A549 (cell line): ENCODE data around the gene CDC14B. TPM values are rescaled to one million over a fixed set of nuclear protein-coding genes. Genes with fewer than 3 reads are reported as not detected.

Experiments
- ATAC-seq, 2 experiments: fragments of 200-7000 bp in 1 of 2; fragments of >200 bp in 1 of 2; cut with Nextera tagmentation in 1 of 2; cut with Tn5 transposase in 1 of 2; 3 replicates each; pipeline versions ENCODE4 v1.8.0 to v1.9.1; 2018 to 2020; ENCODE audit warnings: mild to moderate bottlenecking in 1 of 2, moderate library complexity in 1 of 2
- CTCF ChIA-PET: fragments of 300-600 bp; sonication (Branson Sonifier 250); formaldehyde crosslinking; extraction: SDS; loops from one replicate; lab custom pipeline; 2021; ENCODE audit warnings: antibody characterized with exemption, inconsistent platforms; lab: Yijun Ruan, JAX
- POLR2A ChIA-PET: fragments of 350-600 bp; formaldehyde crosslinking; extraction: SDS; loops from one replicate; lab custom pipeline; 2021; ENCODE audit warnings: antibody characterized with exemption, inconsistent platforms; lab: Yijun Ruan, JAX
- DNase-seq, 2 experiments: peaks; one replicate each; pipeline versions ENCODE4 v3.0.0 to v3.0.0-alpha.2; 2011 to 2016; ENCODE audit warnings: low read depth in 1 of 2, low spot score in 1 of 2
- FAIRE-seq: peaks from 2 replicates; lab custom pipeline; 2011; peaks lifted over from hg19 to GRCh38; lab: Jason Lieb, UNC
- H3K27ac ChIP-seq, 2 experiments: fragments of >200 bp; sonication (Bioruptor Twin); formaldehyde crosslinking; 3 replicates each; pipeline ENCODE4 v1.5.1; 2016 to 2017
- H3K4me1 ChIP-seq: fragments of >200 bp; sonication (Bioruptor Twin); formaldehyde crosslinking; 3 replicates; pipeline ENCODE4 v1.6.1; 2016
- H3K4me2 ChIP-seq: fragments of >200 bp; sonication (Bioruptor Twin); formaldehyde crosslinking; 3 replicates; pipeline ENCODE4 v1.6.1; 2016
- H3K4me3 ChIP-seq: fragments of >200 bp; sonication (Bioruptor Twin); formaldehyde crosslinking; 3 replicates; pipeline ENCODE4 v1.5.1; 2016
- H3K9me3 ChIP-seq: fragments of >200 bp; sonication (Bioruptor Twin); formaldehyde crosslinking; 3 replicates; pipeline ENCODE4 v1.6.1; 2016
- BCL3 ChIP-seq: fragments of >200 bp; sonication (Bioruptor Twin); formaldehyde crosslinking; IDR thresholded peaks from 3 replicates; pipeline ENCODE4 v1.6.1; 2016
- CBX2 ChIP-seq: fragments of 200-600 bp; sonication (generic); IDR thresholded peaks from 2 replicates; pipeline ENCODE4 v1.6.1; 2016; ENCODE audit warnings: low read depth, mild to moderate bottlenecking, borderline replicate concordance
- EP300 ChIP-seq, 2 experiments: fragments of >200 bp; sonication (Bioruptor Twin); formaldehyde crosslinking; IDR thresholded peaks; 2 replicates in 1 of 2; 3 replicates in 1 of 2; pipeline ENCODE4 v1.6.1; 2016 to 2017
- FOSL2 ChIP-seq, 2 experiments: fragments of 450-650 bp in 1 of 2; fragments of >200 bp in 1 of 2; sonication (Bioruptor Twin) in 1 of 2; formaldehyde crosslinking; IDR thresholded peaks; 2 replicates each; pipeline versions ENCODE4 v1.5.0 to v1.6.1; 2016 to 2020; ENCODE audit warnings: mild to moderate bottlenecking in 1 of 2, moderate library complexity in 1 of 2
- HDAC2 ChIP-seq: fragments of 200-600 bp; sonication (generic); IDR thresholded peaks from 2 replicates; pipeline ENCODE4 v1.6.1; 2016
- HMGXB4 ChIP-seq: fragments of 250-450 bp; sonication (Bioruptor Pico); IDR thresholded peaks from 2 replicates; pipeline ENCODE4 v1.5.0; 2021; ENCODE audit warnings: mild to moderate bottlenecking, moderate library complexity, borderline replicate concordance
- HOXA7 ChIP-seq: fragments of 250-450 bp; sonication (Bioruptor Pico); IDR thresholded peaks from 2 replicates; pipeline ENCODE4 v1.5.0; 2020; ENCODE audit warnings: mild to moderate bottlenecking, moderate library complexity
- HOXB13 ChIP-seq: fragments of 250-450 bp; sonication (Bioruptor Pico); IDR thresholded peaks from 2 replicates; pipeline ENCODE4 v1.5.0; 2020; ENCODE audit warnings: low read depth, mild to moderate bottlenecking, moderate library complexity
- MAFK ChIP-seq: fragments of 450-650 bp; IDR thresholded peaks from 2 replicates; pipeline ENCODE4 v1.6.1; 2014; ENCODE audit not compliant: partially characterized antibody
- MAX ChIP-seq: IDR thresholded peaks from 2 replicates; pipeline ENCODE4 v1.6.1; 2012
- MAZ ChIP-seq: fragments of 150-350 bp; IDR thresholded peaks from 2 replicates; pipeline ENCODE4 v1.6.1; 2014; ENCODE audit warnings: antibody characterized with exemption, low read depth, low read length, borderline replicate concordance
- MYC ChIP-seq: IDR thresholded peaks from 2 replicates; pipeline ENCODE4 v1.6.1; 2012; ENCODE audit warnings: mild to moderate bottlenecking, inconsistent platforms, low read length, improper control_type of control experiment, borderline replicate concordance
- NPAS2 ChIP-seq: fragments of 250-450 bp; sonication (Bioruptor Pico); IDR thresholded peaks from 2 replicates; pipeline ENCODE4 v1.8.0; 2022; ENCODE audit warnings: mild to moderate bottlenecking, moderate library complexity, borderline replicate concordance
- NR3C1 ChIP-seq: fragments of >200 bp; sonication (Bioruptor Twin); formaldehyde crosslinking; IDR thresholded peaks from 3 replicates; pipeline ENCODE4 v1.6.1; 2017
- PBX3 ChIP-seq: IDR thresholded peaks from 2 replicates; pipeline ENCODE4 v1.6.1; 2012
- PHF8 ChIP-seq: fragments of 200-600 bp; sonication (generic); IDR thresholded peaks from 2 replicates; pipeline ENCODE4 v1.6.1; 2016; ENCODE audit warnings: low read depth, mild to moderate bottlenecking, antibody characterized with exemption, moderate library complexity, borderline replicate concordance
- TFCP2L1 ChIP-seq: fragments of 250-450 bp; sonication (Bioruptor Pico); IDR thresholded peaks from 2 replicates; pipeline ENCODE4 v1.5.0; 2021; ENCODE audit warnings: mild to moderate bottlenecking
- ZC3H11A ChIP-seq: fragments of 450-650 bp; IDR thresholded peaks from 2 replicates; pipeline ENCODE4 v1.6.1; 2014; ENCODE audit warnings: antibody characterized with exemption, mild to moderate bottlenecking
- WGBS: methylation state at CpG from one replicate; pipeline ENCODE4 v1.1.6; 2017; ENCODE audit errors: missing lambda C conversion rate; 5-methylcytosine and 5-hydroxymethylcytosine counted together
- polyA plus RNA-seq, 4 experiments: library from polyadenylated mRNA; depleted of rRNA in 3 of 4; stranded (reverse); fragments of >200 nt; fragmentation: RNase III in 1 of 4; extraction: RNeasy Plus Mini Kit Qiagen cat#74134 plus additional on column Dnase treatment in 1 of 4; gene quantifications; 2 replicates in 3 of 4; 3 replicates in 1 of 4; pipeline ENCODE4 v1.2.3, GENCODE V29; 2011 to 2017

CDC14B gene
- polyA plus RNA-seq, 2 of the 4 experiments (the other 2 are of a cell fraction): 9.9 to 17.3 TPM

- H3K9me3 ChIP-seq: no peaks in the 10 kb centered on the region
- H3K27ac ChIP-seq: no peak overlapping the region
- H3K4me1 ChIP-seq: no peaks in the 10 kb centered on the region
- no peak overlapping the region for H3K4me2 ChIP-seq
- H3K4me3 ChIP-seq: no peak overlapping the region
- no peak for ATAC-seq
- CTCF ChIA-PET: interaction anchor here (1.3 kb wide), 1 partner anchor 25 kb away, joined by 3 read pairs; no protein-coding TSS in a partner anchor
- 76% methylated on average over 4 of the region's 4 CpGs for WGBS
- POLR2A ChIA-PET: no interaction called here
- FAIRE-seq: no peak
- DNase-seq: no peak
- TF ChIP-seq MAFK (no peak), MYC (no peak), NR3C1 (no peak), MAX (no peak), CBX2 (no peak), MAZ (no peak), HOXB13 (CRISPR knock-in tag) (no peak), PBX3 (no peak), BCL3 (no peak), ZC3H11A (no peak), HOXA7 (CRISPR knock-in tag) (no peak), PHF8 (no peak), FOSL2 (IDR thresholded peaks at IDR 0.05) (no peak), FOSL2 (CRISPR knock-in tag; IDR thresholded peaks at IDR 0.05) (no peak)
Observed at GRCh38 chr9:96661711-96662110, 42.1 kb upstream of the CDC14B start.

- WGBS: 83% methylated on average over 7 of the region's 7 CpGs
- no peak for ATAC-seq
- no peak for DNase-seq
- Histone ChIP-seq H3K27ac (no peak overlapping the region), H3K9me3 (no peaks in the 10 kb centered on the region), H3K4me1 (peaks cover 2% of the 10 kb centered on the region; the same call in 1 of the 3 replicates), H3K4me2 (no peak overlapping the region), H3K4me3 (no peak overlapping the region)
- TF ChIP-seq TFCP2L1 (CRISPR knock-in tag) (no peak), NPAS2 (CRISPR knock-in tag) (no peak), FOSL2 (IDR thresholded peaks at IDR 0.05) (no peak), FOSL2 (CRISPR knock-in tag; IDR thresholded peaks at IDR 0.05) (no peak), HDAC2 (no peak), EP300 (IDR thresholded peaks at IDR 0.05) (no peak), HMGXB4 (CRISPR knock-in tag) (no peak)
- CTCF ChIA-PET: interaction anchor here (0.8 to 1.3 kb wide), 2 partner anchors 9 to 24 kb away, joined by 3 to 4 read pairs; no protein-coding TSS in a partner anchor
- no peak for FAIRE-seq
- POLR2A ChIA-PET: no interaction called here
Observed at GRCh38 chr9:96660692-96661248, 41.1 kb upstream of the CDC14B start.
